GM19035 (cell line): ENCODE data around the gene SUSD3.

ENCODE experiments used
- ATAC-seq: cut with Tn5 transposase; IDR thresholded peaks from one replicate; pipeline ENCODE4 v1.9.1; 2021; ENCODE audit not compliant: unreplicated experiment

The SUSD3 gene

GRCh38 chr9:93072383-93072795 lies 13.9 kb downstream of the SUSD3 start:
- ATAC-seq, result no peak

GRCh38 chr9:93076101-93076791 lies 17.7 kb downstream of the SUSD3 start:
- ATAC-seq, result no peak

GRCh38 chr9:93076792-93077128 lies 18.3 kb downstream of the SUSD3 start:
- ATAC-seq, result no peak

GRCh38 chr9:93077367-93077766 lies 18.9 kb downstream of the SUSD3 start:
- ATAC-seq, result no peak

GRCh38 chr9:93077811-93078210 lies 19.3 kb downstream of the SUSD3 start:
- no peak for ATAC-seq

- ATAC-seq, result no peak
Observed at GRCh38 chr9:93079371-93079770, 20.9 kb downstream of the SUSD3 start.

- no peak for ATAC-seq
Observed at GRCh38 chr9:93080406-93080805, 21.9 kb downstream of the SUSD3 start.

GRCh38 chr9:93081081-93081529 lies 22.6 kb downstream of the SUSD3 start:
- ATAC-seq, result no peak

- ATAC-seq, result no peak
Observed at GRCh38 chr9:93081931-93082330, 23.4 kb downstream of the SUSD3 start.

- ATAC-seq, result no peak
Observed at GRCh38 chr9:93082841-93083411, 24.4 kb downstream of the SUSD3 start.

- no peak for ATAC-seq
Observed at GRCh38 chr9:93083592-93084470, 25.3 kb downstream of the SUSD3 start.

GRCh38 chr9:93084471-93084881 lies 26.0 kb downstream of the SUSD3 start:
- ATAC-seq, result no peak

- ATAC-seq, result no peak
Observed at GRCh38 chr9:93085676-93086075, 27.2 kb downstream of the SUSD3 start.

GRCh38 chr9:93086447-93087224 lies 28.1 kb downstream of the SUSD3 start:
- no peak for ATAC-seq

- ATAC-seq, result no peak
Observed at GRCh38 chr9:93087971-93088655, 29.6 kb downstream of the SUSD3 start.

- no peak for ATAC-seq
Observed at GRCh38 chr9:93088656-93089015, 30.1 kb downstream of the SUSD3 start.

GRCh38 chr9:93089024-93089423 lies 30.5 kb downstream of the SUSD3 start:
- ATAC-seq, result no peak

GRCh38 chr9:93089481-93089991 lies 31.0 kb downstream of the SUSD3 start:
- no peak for ATAC-seq

- ATAC-seq, result no peak
Observed at GRCh38 chr9:93090091-93090655, 31.7 kb downstream of the SUSD3 start.

- ATAC-seq, result no peak
Observed at GRCh38 chr9:93091056-93091452, 32.6 kb downstream of the SUSD3 start.
